Subcutaneous abdominal adipose tissue (tissue), 5 donors: Measurements from ENCODE around the gene NDUFA13.

Experiments used
- H3K27ac ChIP-seq: one replicate; pipeline ENCODE4 v1.7.0; 2013; ENCODE audit warnings: low read depth, mild to moderate bottlenecking, inconsistent platforms, low read length, moderate library complexity
- H3K27me3 ChIP-seq, 5 donors: one replicate each; pipeline ENCODE4 v1.7.0; 2013; ENCODE audit warnings: low read length in 5 of 5, inconsistent platforms in 1 of 5; ENCODE audit not compliant: control insufficient read depth in 5 of 5, insufficient read depth in 4 of 5
- H3K36me3 ChIP-seq, 5 donors: one replicate each; pipeline ENCODE4 v1.7.0; 2013; ENCODE audit warnings: low read length in 5 of 5; ENCODE audit not compliant: control insufficient read depth in 5 of 5, insufficient read depth in 5 of 5
- H3K4me1 ChIP-seq, 5 donors: one replicate each; pipeline ENCODE4 v1.7.0; 2013; ENCODE audit warnings: low read length in 5 of 5, mild to moderate bottlenecking in 3 of 5, moderate library complexity in 1 of 5; ENCODE audit not compliant: control insufficient read depth in 5 of 5, insufficient read depth in 5 of 5
- H3K4me3 ChIP-seq, 5 donors: one replicate each; pipeline ENCODE4 v1.7.0; 2013; ENCODE audit warnings: low read length in 5 of 5, low read depth in 1 of 5
- H3K9ac ChIP-seq, 5 donors: one replicate each; pipeline ENCODE4 v1.7.0; 2013; ENCODE audit warnings: low read length in 5 of 5, mild to moderate bottlenecking in 4 of 5, moderate library complexity in 3 of 5
- H3K9me3 ChIP-seq, 5 donors: one replicate each; pipeline ENCODE4 v1.7.0; 2013; ENCODE audit warnings: low read length in 5 of 5; ENCODE audit not compliant: control insufficient read depth in 5 of 5
- donor health status: healthy.
- donor health status: healthy.
- donor health status: healthy.
- donor health status: healthy.
- donor health status: healthy.

Gene NDUFA13

DNA sequence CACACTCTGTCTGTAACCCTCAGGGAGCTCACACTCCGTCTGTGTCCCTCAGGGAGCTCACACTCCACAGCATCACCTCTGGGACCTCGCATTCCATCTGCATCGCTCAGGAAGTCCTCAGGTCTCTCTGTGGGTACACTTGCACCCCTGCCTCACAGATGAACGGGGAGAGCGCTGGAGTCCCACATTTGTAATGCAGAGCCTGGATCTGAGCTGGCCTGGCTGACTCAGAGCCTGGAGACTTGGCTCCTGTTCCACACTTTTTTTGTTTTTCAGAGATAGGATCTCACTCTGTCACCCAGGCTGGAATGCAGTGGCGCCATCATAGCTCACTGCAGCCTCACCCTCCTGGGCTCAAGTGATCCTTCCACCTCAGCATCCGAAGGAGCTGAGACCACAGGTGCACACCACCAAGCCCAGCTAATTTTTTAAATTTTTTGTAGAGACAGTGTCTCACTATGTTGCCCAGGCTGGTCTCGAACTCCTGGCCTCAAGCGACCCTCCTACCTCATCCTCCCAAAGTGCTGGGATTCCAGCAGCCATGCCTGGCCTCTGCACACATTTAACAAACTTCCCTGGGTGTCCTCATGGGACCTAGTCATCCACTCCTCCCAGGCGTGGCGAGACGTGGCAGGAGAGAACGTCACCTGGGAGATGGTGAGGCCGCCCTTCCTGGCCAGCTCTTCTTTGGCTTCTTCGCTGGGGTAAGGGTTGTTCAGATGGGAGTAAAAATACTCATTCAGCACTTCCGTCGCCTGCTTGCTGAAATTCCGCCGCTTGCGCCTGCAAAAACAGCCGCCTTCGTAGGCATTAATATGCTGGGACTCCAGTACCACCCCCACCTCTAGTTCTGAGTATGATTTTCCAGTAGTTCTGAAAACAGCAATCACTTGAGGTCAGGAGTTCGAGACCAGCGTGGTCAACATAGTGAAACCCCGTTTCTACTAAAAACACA lies 53.1 kb downstream of the NDUFA13 start:
- peaks cover 0 to 7% (median 0%) of the 10 kb centered on the region in 5 donors for H3K36me3 ChIP-seq
- no peak overlapping the region for H3K4me3 ChIP-seq
- no peaks in the 10 kb centered on the region for H3K27me3 ChIP-seq
- no peak overlapping the region for H3K9ac ChIP-seq
- no peaks in the 10 kb centered on the region for H3K9me3 ChIP-seq
- no peak overlapping the region for H3K27ac ChIP-seq
- H3K4me1 ChIP-seq: no peaks in the 10 kb centered on the region

DNA sequence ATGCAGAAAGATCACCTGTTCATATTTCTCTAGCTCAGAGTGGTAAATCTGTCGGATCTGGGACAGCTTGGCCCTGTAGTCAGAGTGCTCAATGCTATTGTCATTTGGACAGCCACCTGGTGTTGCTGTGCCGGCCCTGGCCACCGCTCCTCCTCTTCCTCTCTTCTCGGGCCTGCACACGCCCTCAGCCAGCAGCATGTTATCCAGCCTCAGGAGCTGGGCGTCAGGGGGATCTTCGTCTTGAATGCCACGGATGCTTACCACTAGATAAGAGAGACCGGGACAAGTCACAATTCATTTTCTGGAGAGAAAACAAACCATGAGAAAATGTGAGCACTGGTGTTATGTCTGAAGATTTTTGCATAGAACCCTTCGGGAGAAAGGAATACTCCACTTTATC lies 54.5 kb downstream of the NDUFA13 start:
- H3K27ac ChIP-seq: no peak overlapping the region
- no peak overlapping the region for H3K4me3 ChIP-seq
- peaks cover 0 to 7% (median 0%) of the 10 kb centered on the region in 5 donors for H3K36me3 ChIP-seq

DNA sequence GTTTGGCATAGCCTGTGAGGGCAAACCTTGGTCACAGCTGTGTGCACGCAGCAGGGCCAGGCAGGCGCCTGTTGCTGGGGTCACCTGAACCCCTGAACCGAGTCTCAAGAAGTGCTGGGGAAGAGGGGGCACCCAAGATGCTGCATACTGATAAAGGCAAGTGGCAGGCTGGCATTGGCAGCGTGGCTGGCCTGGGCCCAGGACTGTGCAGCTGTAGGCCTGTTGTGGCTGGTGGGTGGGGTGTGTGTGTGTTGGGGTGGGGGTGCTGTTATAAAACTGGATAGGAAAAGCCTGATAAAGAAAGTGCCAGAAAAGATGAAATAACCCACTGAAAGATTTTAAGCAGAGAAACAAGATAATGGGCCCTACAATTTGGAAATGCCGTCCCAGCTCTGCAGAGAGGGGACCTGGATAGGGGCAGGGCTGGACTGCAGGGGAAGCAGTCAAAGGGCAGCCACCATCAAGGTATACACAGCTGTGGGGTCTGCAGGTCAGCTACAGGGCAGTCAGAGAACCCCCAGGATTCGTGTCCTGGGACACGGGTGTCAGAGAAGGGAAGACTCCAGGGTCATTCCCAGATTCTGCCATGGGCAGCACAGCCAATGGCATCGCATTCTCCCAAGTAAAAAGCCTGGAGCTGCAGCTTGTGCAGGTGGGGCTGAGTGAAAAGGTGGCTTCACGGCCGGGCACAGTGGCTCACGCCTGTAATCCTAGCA lies 55.2 kb downstream of the NDUFA13 start:
- Histone ChIP-seq H3K27me3 (no peaks in the 10 kb centered on the region), H3K27ac (no peak overlapping the region), H3K4me1 (no peaks in the 10 kb centered on the region), H3K4me3 (no peak overlapping the region), H3K9ac (no peak overlapping the region), H3K9me3 (no peaks in the 10 kb centered on the region), H3K36me3 (peaks cover 0 to 7% (median 0%) of the 10 kb centered on the region in 5 donors)

More for the DNA sequence above, 54.5 kb downstream of the NDUFA13 start:
- no peaks in the 10 kb centered on the region for H3K9me3 ChIP-seq
- H3K9ac ChIP-seq: no peak overlapping the region
- H3K27me3 ChIP-seq: no peaks in the 10 kb centered on the region
- H3K4me1 ChIP-seq: no peaks in the 10 kb centered on the region

DNA sequence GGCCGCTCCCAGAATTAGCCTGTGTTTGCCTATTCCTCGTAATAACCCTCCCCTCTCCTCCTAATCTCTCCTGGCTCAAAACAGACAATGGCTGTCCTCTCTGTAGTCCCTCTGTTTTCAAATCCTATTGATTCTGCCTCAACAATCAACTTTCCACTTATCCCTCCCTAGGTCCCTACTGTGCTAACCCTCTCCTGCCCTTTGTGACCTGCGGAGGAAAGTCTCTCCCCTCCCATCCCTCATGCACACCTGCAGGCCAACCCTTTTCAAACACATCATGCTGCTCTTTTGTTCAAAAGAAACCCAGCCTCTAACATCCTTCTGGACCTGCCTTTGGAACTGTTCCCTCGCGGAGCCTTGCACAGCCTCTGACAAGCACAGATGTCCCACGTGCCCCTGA lies 59.4 kb downstream of the NDUFA13 start:
- no peak overlapping the region for H3K9ac ChIP-seq
- H3K27ac ChIP-seq: no peak overlapping the region
- H3K27me3 ChIP-seq: no peaks in the 10 kb centered on the region
- no peaks in the 10 kb centered on the region for H3K4me1 ChIP-seq
- H3K9me3 ChIP-seq: no peaks in the 10 kb centered on the region
- no peak overlapping the region for H3K4me3 ChIP-seq
- peaks cover 0 to under 1% (median 0%) of the 10 kb centered on the region in 5 donors for H3K36me3 ChIP-seq
